GM19395 (cell line): ENCODE measurements around the gene ASAH2.
"Not testable (repeated sequence)": the region's sequence is repeated elsewhere in the genome, so short reads cannot be mapped to it uniquely, and the experiment has no call there.

Source experiments
- ATAC-seq: cut with Tn5 transposase; IDR thresholded peaks from one replicate; pipeline ENCODE4 v1.9.1; 2021; ENCODE audit warnings: mild to moderate bottlenecking, moderate library complexity; ENCODE audit not compliant: unreplicated experiment

Gene ASAH2

GRCh38 chr10:50251394-50251793 lies at the start of gene ASAH2:
Gene ASAH2 (minus strand): TSS chr10:50251516. CDS start chr10:50248610, 2,906 bp downstream.
- no peak for ATAC-seq

- ATAC-seq: no peak
These were observed 48.8 kb upstream of the ASAH2 start for GRCh38 chr10:50299948-50300669.

- ATAC-seq: no peak
These were observed 44.1 kb upstream of the ASAH2 start for GRCh38 chr10:50295367-50295766.

GRCh38 chr10:50294582-50294981 lies 43.3 kb upstream of the ASAH2 start:
- ATAC-seq: no peak

- ATAC-seq: no peak
These were observed 42.4 kb upstream of the ASAH2 start for GRCh38 chr10:50293513-50294313.

- ATAC-seq: no peak
These were observed 40.0 kb upstream of the ASAH2 start for GRCh38 chr10:50291261-50291850.

- no peak for ATAC-seq
These were observed 37.9 kb upstream of the ASAH2 start for GRCh38 chr10:50289196-50289595.

GRCh38 chr10:50286996-50287803 lies 35.9 kb upstream of the ASAH2 start:
- ATAC-seq: no peak

GRCh38 chr10:50286517-50286916 lies 35.2 kb upstream of the ASAH2 start:
- ATAC-seq: no peak

GRCh38 chr10:50281967-50282522 lies 30.7 kb upstream of the ASAH2 start:
- no peak for ATAC-seq

GRCh38 chr10:50281210-50281966 lies 30.1 kb upstream of the ASAH2 start:
- ATAC-seq: no peak

GRCh38 chr10:50280049-50280841 lies 28.9 kb upstream of the ASAH2 start:
- no peak for ATAC-seq

- no peak for ATAC-seq
These were observed 28.2 kb upstream of the ASAH2 start for GRCh38 chr10:50279489-50279888.

- ATAC-seq: peak; percentile 74
These were observed 24.4 kb upstream of the ASAH2 start for GRCh38 chr10:50275650-50276235.

GRCh38 chr10:50272531-50272930 lies 21.2 kb upstream of the ASAH2 start:
- no peak for ATAC-seq

- no peak for ATAC-seq
These were observed 20.4 kb upstream of the ASAH2 start for GRCh38 chr10:50271564-50272250.

- not testable (repeated sequence) for ATAC-seq
These were observed 16.6 kb upstream of the ASAH2 start for GRCh38 chr10:50267877-50268276.

GRCh38 chr10:50262625-50263024 lies 11.3 kb upstream of the ASAH2 start:
- ATAC-seq: not testable (repeated sequence)
